GM21390 (cell line): Measurements from ENCODE around the gene CACTIN.
A peak's percentile ranks its signal among the peaks of the same experiment; 100 is the strongest.
"Not testable (repeated sequence)": the region's sequence is repeated elsewhere in the genome, so short reads cannot be mapped to it uniquely, and the experiment has no call there.

Experiments used
- ATAC-seq: cut with Tn5 transposase; IDR thresholded peaks from one replicate; pipeline ENCODE4 v1.9.1; 2021; ENCODE audit not compliant: unreplicated experiment

Gene CACTIN

GRCh38 chr19:3572132-3572854 lies 54.3 kb downstream of the CACTIN start:
- peak; percentile 87 for ATAC-seq

GRCh38 chr19:3570606-3571011 lies 56.0 kb downstream of the CACTIN start:
- no peak for ATAC-seq

- ATAC-seq, result not testable (repeated sequence)
Measured at GRCh38 chr19:3570042-3570441, 56.5 kb downstream of the CACTIN start.

DNA sequence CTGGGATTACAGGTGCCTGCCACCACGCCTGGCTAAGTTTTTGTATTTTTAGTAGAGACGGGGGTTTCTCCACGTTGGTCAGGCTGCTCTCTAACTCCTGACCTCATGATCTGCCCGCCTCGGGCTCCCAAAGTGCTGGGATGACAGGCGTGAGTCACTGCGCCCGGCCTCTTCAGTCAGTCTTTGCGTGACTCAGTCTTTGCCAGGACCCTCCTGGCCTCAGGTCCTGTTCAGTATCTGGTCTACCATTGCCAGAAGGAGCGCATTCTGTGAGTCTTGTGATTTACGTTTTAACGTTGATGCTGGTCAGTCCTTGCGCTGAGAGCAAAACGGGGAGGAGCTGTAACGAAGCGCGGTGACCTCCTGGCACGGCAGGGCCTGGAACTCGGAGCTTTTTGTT lies 61.5 kb downstream of the CACTIN start:
- no peak for ATAC-seq

GRCh38 chr19:3563709-3564524 lies 62.7 kb downstream of the CACTIN start:
- ATAC-seq, result no peak
